Esophagus muscularis mucosa (tissue), 4 donors: Measurements from ENCODE around the gene OR6B2. TPM values are rescaled to one million over a fixed set of nuclear protein-coding genes. Genes with fewer than 3 reads are reported as not detected.

Experiments
- DNase-seq: peaks from one replicate; pipeline ENCODE4 v3.0.0-alpha.2; 2017; ENCODE audit errors: extremely low spot score
- H3K27ac ChIP-seq, 4 donors: fragments of 200-600 bp; sonication (generic); replicated peaks in 1 of 4; 1 replicate in 3 of 4; 2 replicates in 1 of 4; pipeline ENCODE4 v1.5.1; 2016 to 2019; ENCODE audit warnings: mild to moderate bottlenecking in 1 of 4
- H3K27me3 ChIP-seq, 4 donors: fragments of 200-600 bp; sonication (generic); one replicate each; pipeline versions ENCODE4 v1.5.1 to v1.6.0; 2016 to 2019
- H3K36me3 ChIP-seq, 4 donors: fragments of 200-600 bp; sonication (generic); one replicate each; pipeline ENCODE4 v1.5.1; 2016 to 2019
- H3K4me1 ChIP-seq, 4 donors: fragments of 200-600 bp; sonication (generic); one replicate each; pipeline ENCODE4 v1.5.1; 2016 to 2019
- H3K4me3 ChIP-seq, 4 donors: fragments of 200-600 bp; sonication (generic); 1 replicate in 2 of 4; 2 replicates in 2 of 4; pipeline ENCODE4 v1.5.1; 2016 to 2019; ENCODE audit warnings: mild to moderate bottlenecking in 4 of 4, moderate library complexity in 1 of 4
- H3K9me3 ChIP-seq, 4 donors: fragments of 200-600 bp; sonication (generic); 1 replicate in 3 of 4; 2 replicates in 1 of 4; pipeline ENCODE4 v1.5.1; 2016 to 2019
- EP300 ChIP-seq: sonication (generic); formaldehyde crosslinking; IDR thresholded peaks from one replicate; pipeline ENCODE4 v1.6.1; 2017; ENCODE audit warnings: antibody characterized with exemption
- POLR2A ChIP-seq: fragments of 450-650 bp; IDR thresholded peaks from one replicate; pipeline ENCODE4 v1.6.1; 2017; ENCODE audit warnings: antibody characterized with exemption, moderate library complexity, mild to moderate bottlenecking, low read depth
- POLR2AphosphoS5 ChIP-seq, 2 donors: sonication (generic); formaldehyde crosslinking; IDR thresholded peaks; one replicate each; pipeline ENCODE4 v1.6.1; 2017; ENCODE audit warnings: antibody characterized with exemption in 2 of 2
- WGBS: methylation state at CpG from one replicate; pipeline ENCODE4 v1.1.5; 2018; 5-methylcytosine and 5-hydroxymethylcytosine counted together
- intact Hi-C: fragments of 100-400 bp; cut with DNase I; formaldehyde crosslinking; loops from one replicate; pipeline ENCODE4 v1.15.1; 2023
- total RNA-seq, 4 donors: library from RNA; depleted of rRNA; stranded (reverse); fragments of >200 nt; gene quantifications; one replicate each; pipeline versions ENCODE4 v1.1.0 to v1.2.1, GENCODE V29; 2016
- TF ChIP-seq, protein P1 (sequence below), 3 experiments: fragments of 200-600 bp in 2 of 3; fragments of 450-650 bp in 1 of 3; sonication (generic) in 2 of 3; IDR thresholded peaks; one replicate each; pipeline ENCODE4 v1.5.1; 2017 to 2019; ENCODE audit warnings: antibody characterized with exemption in 3 of 3, mild to moderate bottlenecking in 2 of 3, moderate library complexity in 1 of 3

OR6B2 gene
- total RNA-seq, 4 donors from 2014 or later: not detected

DNA sequence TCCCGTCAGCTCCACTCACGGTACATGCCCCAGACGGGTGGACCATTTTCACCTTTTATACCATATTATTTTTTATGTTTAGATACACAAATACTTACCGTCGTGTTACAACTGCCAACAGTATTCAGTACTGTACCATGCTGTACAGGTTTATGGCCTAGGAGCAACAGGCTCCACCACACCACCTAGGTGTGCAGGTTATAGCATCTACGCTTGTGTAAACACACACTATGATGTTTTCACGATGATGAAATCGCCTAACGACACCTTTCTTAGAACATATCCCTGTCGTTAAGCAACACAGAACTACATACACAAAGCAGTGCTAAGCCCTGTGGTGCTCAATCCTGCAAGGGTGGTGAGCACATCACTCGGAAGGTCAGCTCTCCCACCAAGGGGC lies 29.6 kb downstream of the OR6B2 start:
- Histone ChIP-seq H3K27me3 (no peaks in the 10 kb centered on the region), H3K9me3 (no peaks in the 10 kb centered on the region), H3K4me1 (no peaks in the 10 kb centered on the region), H3K4me3 (no peak overlapping the region), H3K36me3 (peaks cover 45 to 91% (median 78%) of the 10 kb centered on the region in 4 donors), H3K27ac (no peak overlapping the region)
- TF ChIP-seq EP300 (no peak), POLR2AphosphoS5 (IDR thresholded peaks at IDR 0.05) (no peak), POLR2A (no peak)
- TF ChIP-seq, protein P1, sequence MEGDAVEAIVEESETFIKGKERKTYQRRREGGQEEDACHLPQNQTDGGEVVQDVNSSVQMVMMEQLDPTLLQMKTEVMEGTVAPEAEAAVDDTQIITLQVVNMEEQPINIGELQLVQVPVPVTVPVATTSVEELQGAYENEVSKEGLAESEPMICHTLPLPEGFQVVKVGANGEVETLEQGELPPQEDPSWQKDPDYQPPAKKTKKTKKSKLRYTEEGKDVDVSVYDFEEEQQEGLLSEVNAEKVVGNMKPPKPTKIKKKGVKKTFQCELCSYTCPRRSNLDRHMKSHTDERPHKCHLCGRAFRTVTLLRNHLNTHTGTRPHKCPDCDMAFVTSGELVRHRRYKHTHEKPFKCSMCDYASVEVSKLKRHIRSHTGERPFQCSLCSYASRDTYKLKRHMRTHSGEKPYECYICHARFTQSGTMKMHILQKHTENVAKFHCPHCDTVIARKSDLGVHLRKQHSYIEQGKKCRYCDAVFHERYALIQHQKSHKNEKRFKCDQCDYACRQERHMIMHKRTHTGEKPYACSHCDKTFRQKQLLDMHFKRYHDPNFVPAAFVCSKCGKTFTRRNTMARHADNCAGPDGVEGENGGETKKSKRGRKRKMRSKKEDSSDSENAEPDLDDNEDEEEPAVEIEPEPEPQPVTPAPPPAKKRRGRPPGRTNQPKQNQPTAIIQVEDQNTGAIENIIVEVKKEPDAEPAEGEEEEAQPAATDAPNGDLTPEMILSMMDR (IDR thresholded peaks at IDR 0.05): no peak
- WGBS: 91% methylated on average over 11 of the region's 11 CpGs
- intact Hi-C loops: no loop called here
- DNase-seq: no peak

DNA sequence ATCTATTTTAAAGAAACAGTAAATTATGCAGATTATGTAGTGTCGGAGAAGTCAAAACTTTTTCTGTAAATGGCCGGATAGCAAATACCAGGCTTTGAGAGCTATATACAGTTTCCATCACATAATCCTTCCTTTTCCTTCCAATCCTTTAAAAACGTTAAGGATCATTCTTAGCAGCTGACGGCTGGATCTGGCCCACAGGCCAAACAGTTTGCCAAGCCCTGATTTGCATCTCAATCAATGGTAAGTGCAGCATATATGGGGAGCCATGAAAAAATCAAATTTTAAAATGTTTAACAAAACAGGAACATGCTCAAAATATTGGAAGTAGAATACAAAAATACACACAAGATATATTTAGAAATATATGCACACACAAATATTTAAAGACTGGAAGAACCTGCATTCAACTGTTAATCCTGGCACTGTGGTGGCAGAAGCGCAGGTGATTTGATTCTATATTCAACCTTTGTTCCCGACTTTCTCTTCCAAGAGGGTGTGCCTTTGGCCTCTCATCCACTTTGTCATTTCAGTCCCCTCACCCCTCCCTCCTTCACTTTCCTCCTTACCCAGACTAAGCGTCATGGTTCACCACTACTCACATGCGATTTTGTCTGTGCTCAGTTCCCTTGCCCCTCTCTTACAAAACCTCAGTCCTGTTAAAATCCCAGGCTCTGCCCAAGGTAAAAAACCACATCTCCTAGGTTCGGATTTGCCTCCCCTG lies 32.4 kb downstream of the OR6B2 start:
- no peak for DNase-seq
- TF ChIP-seq EP300 (no peak), POLR2A (no peak), POLR2AphosphoS5 (IDR thresholded peaks at IDR 0.05) (no peak)
- TF ChIP-seq, protein P1 (IDR thresholded peaks at IDR 0.05): no peak
- Histone ChIP-seq H3K27ac (no peak overlapping the region), H3K4me3 (no peak overlapping the region), H3K4me1 (no peaks in the 10 kb centered on the region), H3K9me3 (no peaks in the 10 kb centered on the region), H3K36me3 (peaks cover 31 to 83% (median 56%) of the 10 kb centered on the region in 4 donors), H3K27me3 (no peaks in the 10 kb centered on the region)
- WGBS: 72% methylated on average over 9 of the region's 9 CpGs
- intact Hi-C loops: loop anchor here (10.0 kb wide), 1 partner anchor 963 kb away; no protein-coding TSS in a partner anchor

DNA sequence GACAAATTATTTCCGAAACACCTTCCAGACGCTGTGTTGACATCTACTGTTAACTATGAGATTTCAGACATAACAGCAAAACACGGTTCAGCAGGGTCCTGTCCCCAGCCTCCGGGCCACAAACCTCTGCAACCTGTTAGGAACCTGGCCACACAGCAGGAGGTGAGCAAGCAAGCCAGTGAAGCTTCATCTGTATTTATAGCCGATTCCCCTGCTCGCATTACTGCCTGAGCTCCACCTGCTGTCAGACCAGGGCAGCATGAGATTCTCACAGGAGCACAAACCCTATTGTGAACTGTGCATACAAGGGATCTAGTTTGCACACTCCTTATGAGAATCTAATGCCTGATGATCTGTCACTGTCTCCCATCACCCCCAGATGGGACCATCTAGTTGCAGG lies 36.1 kb downstream of the OR6B2 start:
- TF ChIP-seq POLR2AphosphoS5 (IDR thresholded peaks at IDR 0.05) (no peak), POLR2A (no peak), EP300 (no peak)
- TF ChIP-seq, protein P1 (IDR thresholded peaks at IDR 0.05): no peak
- Histone ChIP-seq H3K27ac (no peak overlapping the region), H3K4me3 (no peak overlapping the region), H3K36me3 (peaks cover 17 to 63% (median 37%) of the 10 kb centered on the region in 4 donors), H3K27me3 (no peaks in the 10 kb centered on the region), H3K9me3 (no peaks in the 10 kb centered on the region), H3K4me1 (peaks cover 0 to 16% (median 13%) of the 10 kb centered on the region in 4 donors)
- WGBS: 67% methylated on average over 6 of the region's 6 CpGs
- DNase-seq: no peak
- intact Hi-C loops: loop anchor here (10.0 kb wide), 1 partner anchor 959 kb away; no protein-coding TSS in a partner anchor

DNA sequence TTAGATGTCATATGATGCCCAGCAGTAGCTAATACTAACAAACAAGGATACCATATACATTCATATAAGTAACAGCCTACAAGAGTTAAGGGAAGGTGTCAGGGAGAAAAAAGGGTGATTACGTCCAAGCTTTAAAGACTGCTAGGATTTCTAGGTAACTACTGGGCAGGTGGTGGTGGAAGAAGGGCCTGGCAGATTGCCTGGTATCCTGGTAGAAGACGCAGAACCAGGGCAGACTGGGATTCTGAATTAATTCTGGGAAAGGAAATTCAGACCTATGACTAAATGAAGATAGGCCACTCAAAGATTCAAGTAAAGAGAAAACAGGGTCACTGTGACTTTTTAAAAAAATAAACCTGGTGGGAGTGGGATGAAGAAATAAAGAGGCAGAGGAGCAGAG lies 36.9 kb downstream of the OR6B2 start:
- peaks cover 0 to 16% (median 13%) of the 10 kb centered on the region in 4 donors for H3K4me1 ChIP-seq
- no peak overlapping the region for H3K27ac ChIP-seq
- DNase-seq: no peak
- WGBS: 84% methylated on average over 2 of the region's 2 CpGs
- peaks cover 10 to 63% (median 37%) of the 10 kb centered on the region in 4 donors for H3K36me3 ChIP-seq
- intact Hi-C loops: loop anchor here (2.0 to 10.0 kb wide), 2 partner anchors 56 to 958 kb away; no protein-coding TSS in a partner anchor
- TF ChIP-seq, protein P1 (IDR thresholded peaks at IDR 0.05): no peak
- TF ChIP-seq EP300 (no peak), POLR2A (no peak), POLR2AphosphoS5 (IDR thresholded peaks at IDR 0.05) (no peak)
- H3K9me3 ChIP-seq: no peaks in the 10 kb centered on the region
- H3K4me3 ChIP-seq: no peak overlapping the region
- no peaks in the 10 kb centered on the region for H3K27me3 ChIP-seq
